Upper lobe of left lung (tissue), 6 donors: ENCODE measurements around the gene PNPLA2. TPM values are rescaled to one million over a fixed set of nuclear protein-coding genes. Genes with fewer than 3 reads are reported as not detected.

Experiments used
- ATAC-seq, 2 donors: fragments of 200-7000 bp; cut with Tn5 transposase; one replicate each; pipeline ENCODE4 v1.9.1; 2022; ENCODE audit warnings: mild to moderate bottlenecking in 2 of 2, moderate library complexity in 2 of 2; ENCODE audit not compliant: low FRiP score in 2 of 2
- DNase-seq, 2 donors: peaks; one replicate each; pipeline ENCODE4 v3.0.0-alpha.2; 2019 to 2020
- H3K27ac ChIP-seq, 4 donors: fragments of 200-600 bp; sonication (generic); one replicate each; pipeline ENCODE4 v1.5.1; 2016 to 2019
- H3K27me3 ChIP-seq, 4 donors: fragments of 200-600 bp; sonication (generic); one replicate each; pipeline ENCODE4 v1.5.1; 2017 to 2019
- H3K36me3 ChIP-seq, 4 donors: fragments of 200-600 bp; sonication (generic); one replicate each; pipeline ENCODE4 v1.5.1; 2016 to 2019
- H3K4me1 ChIP-seq, 4 donors: fragments of 200-600 bp; sonication (generic); one replicate each; pipeline ENCODE4 v1.5.1; 2018 to 2019
- H3K4me3 ChIP-seq, 4 donors: fragments of 200-600 bp; sonication (generic); one replicate each; pipeline ENCODE4 v1.5.1; 2017 to 2019; ENCODE audit warnings: mild to moderate bottlenecking in 2 of 4, moderate library complexity in 1 of 4
- H3K9me3 ChIP-seq, 4 donors: fragments of 200-600 bp; sonication (generic); one replicate each; pipeline ENCODE4 v1.5.1; 2018 to 2019
- CTCF ChIP-seq, 6 experiments: fragments of 450-650 bp in 4 of 6; fragments of 200-600 bp in 2 of 6; sonication (generic) in 2 of 6; IDR thresholded peaks; one replicate each; pipeline ENCODE4 v1.5.1; 2016 to 2019; ENCODE audit warnings: antibody characterized with exemption in 6 of 6
- EP300 ChIP-seq, 4 donors: sonication (generic); formaldehyde crosslinking; IDR thresholded peaks; one replicate each; pipeline ENCODE4 v1.5.1; 2017; ENCODE audit warnings: antibody characterized with exemption in 4 of 4, control low read depth in 2 of 4
- POLR2A ChIP-seq, 4 donors: fragments of 450-650 bp; IDR thresholded peaks; one replicate each; pipeline ENCODE4 v1.5.1; 2016 to 2017; ENCODE audit warnings: antibody characterized with exemption in 4 of 4, mild to moderate bottlenecking in 2 of 4
- POLR2AphosphoS5 ChIP-seq, 2 donors: sonication (generic); formaldehyde crosslinking; IDR thresholded peaks; one replicate each; pipeline ENCODE4 v1.5.1; 2017; ENCODE audit warnings: antibody characterized with exemption in 2 of 2
- WGBS, 2 donors: methylation state at CpG; one replicate each; pipeline ENCODE4 v1.1.5; 2017 to 2018; 5-methylcytosine and 5-hydroxymethylcytosine counted together
- total RNA-seq, 6 donors: library from RNA; depleted of rRNA in 4 of 6; stranded (reverse); fragments of >200 nt in 4 of 6; gene quantifications; one replicate each; pipeline versions ENCODE4 v1.1.0 to v1.2.1, GENCODE V29; 2016 to 2021
- donor health status: DM: no; HTN: no; CAD: no; lungs with moderate emphysema.
- donor health status: DM: no; HTN: yes; CAD: no; lungs with severe emphysema.

PNPLA2 gene
- total RNA-seq, 6 donors from 2014 or later = 74.5 to 303 (median 164) TPM

DNA sequence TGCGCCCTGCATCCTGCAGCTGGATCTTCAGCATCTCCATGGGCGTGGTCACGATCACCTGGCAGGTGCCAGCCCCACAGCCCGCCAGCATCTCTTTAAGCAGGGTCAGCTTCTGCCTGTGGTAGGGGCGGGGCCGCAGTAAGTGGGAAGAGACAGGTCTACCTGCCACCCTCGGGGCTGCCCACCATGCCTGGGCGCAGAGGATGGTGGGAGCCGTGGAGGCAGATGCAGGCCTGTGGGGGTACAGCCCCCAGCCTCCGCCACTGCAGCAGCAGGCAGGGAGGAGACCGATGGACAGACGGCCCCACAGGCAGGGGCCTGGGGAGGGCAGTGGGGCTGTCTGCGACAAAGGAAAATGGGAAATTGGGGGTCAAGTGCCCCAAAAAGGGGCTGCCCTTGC lies 25.8 kb upstream of the PNPLA2 start:
- Histone ChIP-seq H3K4me1 (peaks cover 22 to 45% (median 25%) of the 10 kb centered on the region in 4 donors), H3K4me3 (no peak overlapping the region), H3K27ac (no peak overlapping the region), H3K27me3 (peaks cover 0 to 22% (median 10%) of the 10 kb centered on the region in 4 donors), H3K9me3 (no peaks in the 10 kb centered on the region), H3K36me3 (peaks cover 3 to 32% (median 18%) of the 10 kb centered on the region in 4 donors)
- ATAC-seq (no peak), DNase-seq (peak in 1 of 2 donors; percentile 67)
- 92 to 96% methylated on average over 5 to 12 of the region's 13 CpGs for WGBS, 2 donors
- no peak for TF ChIP-seq POLR2AphosphoS5 (IDR thresholded peaks at IDR 0.05)
- no peak for TF ChIP-seq EP300 (IDR thresholded peaks at IDR 0.05)
- TF ChIP-seq CTCF (IDR thresholded peaks at IDR 0.05) = no peak
- no peak for TF ChIP-seq POLR2A (IDR thresholded peaks at IDR 0.05)

GRCh38 chr11:793556-793955 lies 25.2 kb upstream of the PNPLA2 start:
- Histone ChIP-seq H3K36me3 (peaks cover 3 to 32% (median 18%) of the 10 kb centered on the region in 4 donors), H3K27ac (no peak overlapping the region), H3K4me3 (no peak overlapping the region), H3K9me3 (no peaks in the 10 kb centered on the region), H3K27me3 (peaks cover 0 to 17% (median 10%) of the 10 kb centered on the region in 4 donors), H3K4me1 (peaks cover 26 to 51% (median 29%) of the 10 kb centered on the region in 4 donors)
- ATAC-seq (no peak), DNase-seq (peak in 1 of 2 donors; percentile 72)
- 93 to 100% methylated on average over 2 to 4 of the region's 7 CpGs for whole genome bisulfite sequencing, 2 donors
- TF ChIP-seq POLR2A (IDR thresholded peaks at IDR 0.05) = no peak
- TF ChIP-seq EP300 (IDR thresholded peaks at IDR 0.05) = no peak
- TF ChIP-seq POLR2AphosphoS5 (IDR thresholded peaks at IDR 0.05) = no peak
- TF ChIP-seq CTCF (IDR thresholded peaks at IDR 0.05) = no peak

DNA sequence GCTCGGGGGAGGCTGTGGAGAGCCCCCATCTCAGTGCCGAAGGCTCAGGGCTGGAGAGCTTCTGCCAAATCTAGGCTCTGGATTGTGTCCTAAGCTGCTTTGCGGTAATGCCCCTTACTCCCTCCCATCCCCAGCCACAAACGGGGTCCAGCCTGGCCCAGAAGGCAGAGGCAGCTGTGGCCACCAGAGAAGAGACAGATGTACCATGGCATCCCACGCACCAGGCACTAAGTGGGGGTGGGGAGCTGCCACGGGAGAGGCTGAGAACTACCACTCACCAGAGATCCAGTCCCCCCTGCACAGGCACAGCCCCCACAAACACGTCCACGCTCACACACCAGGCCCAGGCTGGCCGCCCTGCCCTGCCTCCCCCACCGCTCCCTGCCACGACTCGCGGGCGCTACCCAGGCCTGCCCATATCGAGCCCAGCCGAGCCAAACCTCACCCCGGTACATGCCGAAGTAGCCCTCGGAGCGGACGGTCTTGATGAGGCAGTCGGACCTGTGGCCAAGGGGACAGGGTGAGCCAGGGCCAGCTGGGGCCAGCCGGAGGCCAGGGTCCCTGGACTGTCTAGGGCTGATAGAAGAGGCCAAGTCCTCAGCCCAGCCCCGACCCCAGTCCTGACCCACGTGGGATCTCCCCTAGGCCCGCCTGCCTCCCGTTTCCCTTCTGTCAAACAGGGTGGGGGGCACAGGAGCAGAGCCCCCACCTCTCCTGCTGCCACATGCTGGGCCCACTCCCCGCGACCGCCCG lies 24.5 kb upstream of the PNPLA2 start:
- Histone ChIP-seq H3K4me1 (peaks cover 26 to 54% (median 30%) of the 10 kb centered on the region in 4 donors), H3K4me3 (peak overlapping the region in 2 of 4 donors; percentile 80 to 84), H3K27me3 (peaks cover 0 to 11% (median 5%) of the 10 kb centered on the region in 4 donors), H3K36me3 (peaks cover 3 to 32% (median 20%) of the 10 kb centered on the region in 4 donors), H3K27ac (peak overlapping the region in 2 of 4 donors; percentile 88 to 91), H3K9me3 (no peaks in the 10 kb centered on the region)
- DNase-seq = peak in 1 of 2 donors; percentile 81
- WGBS, 2 donors = 83 to 92% methylated on average over 7 to 30 of the region's 31 CpGs
- ATAC-seq = no peak
- no peak for TF ChIP-seq POLR2A (IDR thresholded peaks at IDR 0.05)
- no peak for TF ChIP-seq POLR2AphosphoS5 (IDR thresholded peaks at IDR 0.05)
- TF ChIP-seq EP300 (IDR thresholded peaks at IDR 0.05) = no peak
- no peak for TF ChIP-seq CTCF (IDR thresholded peaks at IDR 0.05)

DNA sequence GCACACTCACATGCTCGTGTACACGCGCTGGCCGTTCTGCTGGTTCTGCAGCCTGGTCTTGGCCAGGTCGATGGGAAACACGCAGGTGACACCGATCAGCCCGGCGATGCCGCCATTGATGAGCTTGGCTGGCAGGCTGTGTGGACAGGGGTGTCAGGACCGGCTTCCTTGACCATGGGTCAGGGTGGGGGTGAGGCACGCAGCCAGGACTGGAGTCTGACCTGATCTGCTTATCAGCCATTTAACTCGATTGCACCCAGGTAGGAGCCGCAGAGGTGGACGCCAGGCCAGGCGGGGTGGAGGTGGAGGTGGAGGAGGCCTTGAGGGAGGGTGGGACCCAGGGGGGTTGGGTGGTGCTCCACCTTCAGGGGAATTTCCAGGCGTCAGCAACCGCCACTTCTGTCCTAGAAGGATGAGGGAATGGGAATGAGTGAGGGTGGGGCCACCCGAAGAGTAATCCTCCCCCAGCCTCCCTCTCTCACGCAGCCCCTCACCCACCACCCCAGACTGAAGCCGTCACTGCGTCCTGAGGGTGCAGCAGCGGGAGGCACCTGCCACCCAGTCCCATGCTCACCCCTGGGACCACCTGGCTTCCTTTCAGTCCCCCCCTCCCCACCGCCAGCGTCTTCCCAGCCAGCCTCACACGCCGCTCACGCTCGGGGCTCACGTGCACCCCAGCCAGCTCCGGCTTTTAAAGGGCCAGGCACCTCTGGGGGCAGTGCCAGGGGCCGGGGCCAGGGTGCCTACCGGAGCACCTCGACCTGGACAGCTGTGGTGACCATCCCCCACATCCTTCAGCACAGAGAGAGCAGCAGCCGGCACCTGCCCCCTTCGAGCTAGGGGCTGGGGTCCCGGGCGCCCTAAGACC lies 23.7 kb upstream of the PNPLA2 start:
- Histone ChIP-seq H3K4me3 (peak overlapping the region; percentile 56 to 84 (median 80)), H3K9me3 (no peaks in the 10 kb centered on the region), H3K27ac (peak overlapping the region; percentile 80 to 91 (median 88)), H3K36me3 (peaks cover 3 to 32% (median 21%) of the 10 kb centered on the region in 4 donors), H3K27me3 (peaks cover 0 to 3% (median under 1%) of the 10 kb centered on the region in 4 donors), H3K4me1 (peaks cover 26 to 48% (median 29%) of the 10 kb centered on the region in 4 donors)
- WGBS, 2 donors = 51 to 64% methylated on average over 19 to 36 of the region's 38 CpGs
- DNase-seq (peak; percentile 71 to 86), ATAC-seq (no peak)
- no peak for TF ChIP-seq EP300 (IDR thresholded peaks at IDR 0.05)
- no peak for TF ChIP-seq CTCF (IDR thresholded peaks at IDR 0.05)
- no peak for TF ChIP-seq POLR2A (IDR thresholded peaks at IDR 0.05)
